VCaP (cell line): ENCODE data around the gene TMEM253.

Source experiments
- H3K27ac ChIP-seq: fragments of 450-650 bp; 2 replicates; pipeline ENCODE4 v1.5.1; 2017
- TF ChIP-seq, protein P1 (sequence below): fragments of 450-650 bp; conservative IDR thresholded peaks from 2 replicates; pipeline ENCODE4 v1.5.1; 2017; ENCODE audit warnings: mild to moderate bottlenecking, moderate library complexity

The TMEM253 gene

GRCh38 chr14:21078726-21079125 lies 22.1 kb upstream of the TMEM253 start:
- H3K27ac ChIP-seq, result no peak overlapping the region
- TF ChIP-seq, protein P1, sequence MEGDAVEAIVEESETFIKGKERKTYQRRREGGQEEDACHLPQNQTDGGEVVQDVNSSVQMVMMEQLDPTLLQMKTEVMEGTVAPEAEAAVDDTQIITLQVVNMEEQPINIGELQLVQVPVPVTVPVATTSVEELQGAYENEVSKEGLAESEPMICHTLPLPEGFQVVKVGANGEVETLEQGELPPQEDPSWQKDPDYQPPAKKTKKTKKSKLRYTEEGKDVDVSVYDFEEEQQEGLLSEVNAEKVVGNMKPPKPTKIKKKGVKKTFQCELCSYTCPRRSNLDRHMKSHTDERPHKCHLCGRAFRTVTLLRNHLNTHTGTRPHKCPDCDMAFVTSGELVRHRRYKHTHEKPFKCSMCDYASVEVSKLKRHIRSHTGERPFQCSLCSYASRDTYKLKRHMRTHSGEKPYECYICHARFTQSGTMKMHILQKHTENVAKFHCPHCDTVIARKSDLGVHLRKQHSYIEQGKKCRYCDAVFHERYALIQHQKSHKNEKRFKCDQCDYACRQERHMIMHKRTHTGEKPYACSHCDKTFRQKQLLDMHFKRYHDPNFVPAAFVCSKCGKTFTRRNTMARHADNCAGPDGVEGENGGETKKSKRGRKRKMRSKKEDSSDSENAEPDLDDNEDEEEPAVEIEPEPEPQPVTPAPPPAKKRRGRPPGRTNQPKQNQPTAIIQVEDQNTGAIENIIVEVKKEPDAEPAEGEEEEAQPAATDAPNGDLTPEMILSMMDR, result no peak

- no peak overlapping the region for H3K27ac ChIP-seq
- TF ChIP-seq, protein P1, result no peak
Measured at GRCh38 chr14:21081521-21082142, 19.2 kb upstream of the TMEM253 start.

DNA sequence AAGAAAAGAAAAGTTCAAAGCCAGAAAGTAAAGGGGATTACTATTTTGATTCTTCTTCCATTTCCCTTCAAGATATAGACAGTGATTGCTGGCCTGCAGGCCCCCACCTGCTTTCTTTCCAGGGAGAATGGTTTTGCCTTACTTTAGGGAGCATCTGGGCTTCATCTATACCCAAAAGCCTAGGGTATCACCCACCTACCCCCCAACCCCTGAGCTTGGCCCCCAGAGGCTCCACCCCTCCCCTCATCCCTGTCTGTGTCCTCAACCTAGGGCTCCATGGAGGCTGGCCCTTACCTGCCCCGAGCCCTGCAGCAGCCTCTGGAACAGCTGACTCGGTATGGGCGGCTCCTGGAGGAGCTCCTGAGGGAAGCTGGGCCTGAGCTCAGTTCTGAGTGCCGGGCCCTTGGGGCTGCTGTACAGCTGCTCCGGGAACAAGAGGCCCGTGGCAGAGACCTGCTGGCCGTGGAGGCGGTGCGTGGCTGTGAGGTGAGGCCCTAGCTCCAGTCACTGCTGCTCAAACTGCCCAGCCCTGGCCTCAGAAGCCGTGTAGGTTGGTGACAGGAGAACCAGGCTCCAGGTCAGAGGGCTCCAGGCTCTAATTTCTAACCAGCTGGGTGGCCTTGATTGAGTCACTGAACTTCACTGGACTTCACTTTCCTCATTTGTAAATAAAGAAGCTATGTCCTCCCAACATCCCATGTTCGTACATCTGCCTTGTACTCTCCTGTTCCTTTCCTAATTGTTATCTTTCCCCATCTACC lies 17.1 kb upstream of the TMEM253 start:
- TF ChIP-seq, protein P1, result no peak
- no peak overlapping the region for H3K27ac ChIP-seq

- H3K27ac ChIP-seq, result no peak overlapping the region
- TF ChIP-seq, protein P1, result no peak
Measured at GRCh38 chr14:21084396-21084795, 16.5 kb upstream of the TMEM253 start.

DNA sequence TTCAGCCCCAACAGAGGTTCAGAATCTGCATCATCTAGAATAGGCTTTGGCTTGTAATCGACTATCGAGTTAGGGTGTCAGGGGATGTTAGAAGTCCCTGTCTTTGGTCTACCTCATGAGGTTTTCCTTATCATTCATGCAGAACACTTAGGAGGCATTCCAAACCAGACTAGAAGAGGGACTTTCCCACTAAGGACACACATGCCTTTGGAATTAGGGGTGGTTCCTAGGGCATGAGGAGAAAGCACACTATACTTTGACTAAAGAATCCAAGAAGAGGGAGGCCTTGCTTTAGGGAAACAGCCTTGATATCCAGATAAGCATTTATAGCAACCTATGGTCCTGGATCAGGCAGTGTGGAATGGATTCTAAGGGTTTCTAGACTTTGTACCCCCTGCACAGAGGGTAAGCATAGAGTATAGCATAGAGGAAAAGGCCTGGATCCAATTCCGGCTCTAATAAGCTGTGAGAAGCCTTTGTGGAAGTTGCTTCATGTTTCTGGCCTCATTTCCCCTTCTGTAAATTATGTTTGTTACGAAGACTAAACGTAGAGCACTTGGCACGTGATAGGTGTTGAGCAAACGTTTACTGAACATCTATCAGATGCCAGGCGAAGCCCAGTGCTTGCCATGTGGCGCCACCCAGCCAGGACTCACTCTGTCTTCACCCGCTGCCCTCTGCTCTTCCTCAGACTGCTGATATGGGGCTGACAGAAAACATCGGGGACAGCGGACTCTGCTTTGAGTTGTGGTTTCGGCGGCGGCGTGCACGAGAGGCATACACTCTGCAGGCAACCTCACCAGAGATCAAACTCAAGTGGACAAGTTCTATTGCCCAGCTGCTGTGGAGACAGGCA lies 15.6 kb upstream of the TMEM253 start:
- H3K27ac ChIP-seq, result no peak overlapping the region
- TF ChIP-seq, protein P1, result no peak

GRCh38 chr14:21086908-21087293 lies 14.0 kb upstream of the TMEM253 start:
- TF ChIP-seq, protein P1, result no peak
- no peak overlapping the region for H3K27ac ChIP-seq
